Heart right ventricle (tissue), 16 donors: ENCODE measurements around the gene C19orf47. TPM values are rescaled to one million over a fixed set of nuclear protein-coding genes. Genes with fewer than 3 reads are reported as not detected.

ENCODE experiments used
- ATAC-seq, 8 donors: fragments of 200-7000 bp; cut with Tn5 transposase; one replicate each; pipeline ENCODE4 v1.9.1; 2020; ENCODE audit warnings: mild to moderate bottlenecking in 8 of 8, moderate library complexity in 8 of 8, moderate number of reproducible peaks in 1 of 8
- DNase-seq, 2 donors: peaks; one replicate each; pipeline ENCODE4 v3.0.0-alpha.2; 2020
- H3K27ac ChIP-seq, 10 donors: fragments of 200-600 bp; sonication (generic) in 2 of 10; one replicate each; pipeline versions ENCODE4 v1.5.0 to v1.8.0; 2020 to 2022; ENCODE audit warnings: mild to moderate bottlenecking in 3 of 10
- H3K27me3 ChIP-seq, 7 donors: fragments of 200-600 bp; one replicate each; pipeline ENCODE4 v1.8.0; 2021 to 2022; ENCODE audit warnings: mild to moderate bottlenecking in 2 of 7
- H3K36me3 ChIP-seq, 9 donors: fragments of 200-600 bp; sonication (generic) in 1 of 9; one replicate each; pipeline versions ENCODE4 v1.5.0 to v1.8.0; 2020 to 2022; ENCODE audit warnings: mild to moderate bottlenecking in 2 of 9
- H3K4me1 ChIP-seq, 9 donors: fragments of 200-600 bp; sonication (generic) in 1 of 9; one replicate each; pipeline versions ENCODE4 v1.5.0 to v1.8.0; 2020 to 2022; ENCODE audit warnings: mild to moderate bottlenecking in 4 of 9
- H3K4me3 ChIP-seq, 10 donors: fragments of 200-600 bp; sonication (generic) in 2 of 10; one replicate each; pipeline versions ENCODE4 v1.5.0 to v1.8.0; 2020 to 2022; ENCODE audit warnings: mild to moderate bottlenecking in 7 of 10, moderate library complexity in 2 of 10
- H3K9me3 ChIP-seq, 11 donors: fragments of 200-600 bp in 10 of 11; sonication (generic) in 2 of 11; one replicate each; pipeline versions ENCODE4 v1.5.0 to v1.8.0; 2013 to 2022; ENCODE audit warnings: mild to moderate bottlenecking in 2 of 11, control low read depth in 1 of 11, moderate library complexity in 1 of 11
- CTCF ChIP-seq, 9 donors: fragments of 200-600 bp; sonication (generic) in 2 of 9; IDR thresholded peaks; one replicate each; pipeline versions ENCODE4 v1.5.0 to v1.8.0; 2021 to 2022; ENCODE audit warnings: antibody characterized with exemption in 9 of 9, mild to moderate bottlenecking in 5 of 9, moderate library complexity in 1 of 9
- WGBS, 2 donors: extraction: QIAGEN DNeasy Blood & Tissue Kit; methylation state at CpG; one replicate each; pipeline ENCODE4 v1.1.7; 2013; ENCODE audit warnings: inconsistent platforms in 1 of 2; 5-methylcytosine and 5-hydroxymethylcytosine counted together
- intact Hi-C, 10 donors: fragments of 100-400 bp; cut with DNase I; formaldehyde crosslinking; loops; one replicate each; pipeline versions ENCODE4 v1.11.1 to v1.14.2; 2022
- polyA plus RNA-seq, 2 donors: library from polyadenylated mRNA; stranded (reverse); fragments of 200-250 nt; gene quantifications; one replicate each; pipeline ENCODE4 v1.2.3, GENCODE V29; 2013
- total RNA-seq, 10 donors: library from RNA; stranded (reverse); fragmentation: NEBNext Ultra II Directional in 3 of 10; extraction: Animal tissue kit (Norgen Biotek cat#: 25700) in 3 of 10; gene quantifications; one replicate each; pipeline versions ENCODE4 v1.2.1 to v1.2.4, GENCODE V29; 2021 to 2023
- donor health status: Arrhythmogenic right ventricular cardiomyopathy.
- donor health status: ischemic (EF 13 %, LVEDD 7.1; RV severe dilation, severe dysfunction).
- donor health status: healthy with polysubstance abuse.
- donor health status: DM: no; HTN: yes; CAD: no.
- donor health status: DM: no; HTN: no; CAD: no.
- donor health status: ischemic (EF 25% LVEDD 6.9; RV normal size, moderate dysfunction).
- donor health status: ischemic (EF 25% LVEDD 5.7; RV mildly dilated, moderate dysfunction).
- donor health status: healthy.
- donor health status: DM: yes; HTN: yes; CAD: no.
- donor health status: Ischemic cardiomyopathy.
- donor health status: ischemic (EF 35%, LVEDD 5.7; RV mildly dilated, moderate dysfunction).
- donor health status: nonischemic (EF 11% LVEDD 7.7; RV severe dilation, severe dysfunction).
- donor health status: DM: yes; HTN: yes; CAD: no.
- donor health status: PGD.
- donor health status: ischemic (EF 29% LVEDD 5.4; RV normal size, mild dysfunction).
- donor health status: nonischemic (EF 23%, LVEDD 6.1; RV moderate dilation, normal function).

C19orf47 gene
- total and polyA plus RNA-seq, 12 donors: 138 to 347 (median 150) TPM

DNA sequence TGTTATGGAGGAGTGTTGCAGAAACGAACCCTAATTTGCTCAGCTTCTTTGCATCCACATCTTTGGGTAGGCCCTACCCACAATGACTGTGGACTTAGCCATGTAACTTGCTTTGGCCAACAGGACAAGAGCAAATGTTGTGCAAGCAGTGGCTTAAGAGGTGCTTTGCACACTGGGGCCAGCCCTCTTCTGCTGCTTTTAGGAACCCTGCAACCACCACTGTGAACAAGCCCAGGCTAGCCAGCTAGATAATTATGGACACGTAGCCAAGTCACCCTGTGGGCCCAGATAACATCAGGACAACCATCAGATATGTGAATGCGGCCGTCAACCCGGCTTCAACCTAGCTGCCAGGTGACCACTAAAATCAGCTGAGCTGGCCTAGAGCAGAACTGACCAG is 17.1 kb downstream of the C19orf47 start:
- Histone ChIP-seq H3K9me3 (no peaks in the 10 kb centered on the region), H3K4me3 (no peak overlapping the region), H3K4me1 (no peaks in the 10 kb centered on the region), H3K27me3 (no peaks in the 10 kb centered on the region), H3K27ac (no peak overlapping the region), H3K36me3 (peaks cover 0 to 99% (median 67%) of the 10 kb centered on the region in 9 donors)
- 76 to 82% methylated on average over 5 of the region's 5 CpGs for WGBS, 2 donors
- ATAC-seq (no peak), DNase-seq (no peak)
- no peak for TF ChIP-seq CTCF (IDR thresholded peaks at IDR 0.05)
- intact Hi-C loops: no loop called here

DNA sequence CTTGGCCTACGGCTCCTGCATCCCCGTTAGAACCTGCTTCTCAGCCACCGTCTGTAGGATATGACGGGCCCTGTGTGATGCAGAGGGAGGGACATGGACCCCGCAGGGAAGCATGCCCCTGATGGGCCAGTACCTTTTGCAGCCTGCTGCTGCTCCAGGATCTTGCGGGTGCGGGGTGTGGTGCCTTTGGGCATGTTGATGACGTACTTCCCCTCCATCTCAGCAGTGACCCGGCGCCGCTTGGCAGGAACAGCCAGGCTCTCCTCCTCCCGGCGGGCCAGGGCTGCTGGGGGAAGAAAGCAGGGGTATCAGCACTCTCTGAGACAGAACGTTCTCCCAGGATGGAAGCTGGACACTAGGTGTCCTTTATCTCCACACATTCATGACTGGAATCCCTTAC is 22.0 kb downstream of the C19orf47 start:
- no peak for ATAC-seq
- TF ChIP-seq CTCF (IDR thresholded peaks at IDR 0.05): no peak
- Histone ChIP-seq H3K27ac (no peak overlapping the region), H3K4me1 (no peaks in the 10 kb centered on the region), H3K27me3 (no peaks in the 10 kb centered on the region), H3K4me3 (no peak overlapping the region), H3K9me3 (no peaks in the 10 kb centered on the region), H3K36me3 (peaks cover 9 to 100% (median 87%) of the 10 kb centered on the region in 9 donors)
- DNase-seq: no peak
- WGBS, 2 donors: 88 to 93% methylated on average over 14 of the region's 14 CpGs
- intact Hi-C loops: no loop called here

DNA sequence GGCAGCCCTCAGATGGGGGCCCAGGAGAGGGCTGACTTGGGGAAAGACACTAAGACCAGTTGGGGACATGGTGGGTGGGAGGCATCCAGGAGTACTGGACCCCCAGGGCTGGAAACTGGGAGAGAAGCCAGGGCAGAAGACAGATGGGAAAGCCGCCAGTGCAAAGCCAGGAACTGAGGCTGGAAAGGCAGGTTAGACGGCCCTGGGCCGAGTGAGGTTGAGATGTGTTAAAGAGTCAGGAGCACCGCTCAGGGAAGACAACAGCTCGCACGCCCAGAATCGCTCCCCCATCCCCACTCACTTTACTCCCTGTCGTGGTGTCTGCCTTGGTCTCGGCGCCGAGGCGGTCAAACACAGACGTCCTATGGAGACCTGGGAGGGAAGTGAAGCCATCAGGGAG is 24.5 kb downstream of the C19orf47 start:
- DNase-seq: no peak
- WGBS, 2 donors: 89 to 90% methylated on average over 13 of the region's 13 CpGs
- H3K4me3 ChIP-seq: no peak overlapping the region
- H3K27ac ChIP-seq: no peak overlapping the region
- H3K36me3 ChIP-seq: peaks cover 10 to 98% (median 79%) of the 10 kb centered on the region in 9 donors
- H3K4me1 ChIP-seq: peaks cover 0 to 7% (median 0%) of the 10 kb centered on the region in 9 donors
- H3K9me3 ChIP-seq: no peaks in the 10 kb centered on the region
- TF ChIP-seq CTCF (IDR thresholded peaks at IDR 0.05): no peak
- no peaks in the 10 kb centered on the region for H3K27me3 ChIP-seq
- peak in 1 of 8 donors; percentile 15 for ATAC-seq
- intact Hi-C loops: no loop called here

- TF ChIP-seq CTCF (IDR thresholded peaks at IDR 0.05): no peak
- intact Hi-C loops: no loop called here
- H3K27ac ChIP-seq: no peak overlapping the region
- 92 to 93% methylated on average over 15 of the region's 15 CpGs for WGBS, 2 donors
- H3K27me3 ChIP-seq: no peaks in the 10 kb centered on the region
- no peak overlapping the region for H3K4me3 ChIP-seq
- ATAC-seq (peak in 1 of 8 donors; percentile 9), DNase-seq (no peak)
- H3K36me3 ChIP-seq: peaks cover 10 to 98% (median 74%) of the 10 kb centered on the region in 9 donors
- H3K4me1 ChIP-seq: peaks cover 0 to 7% (median 0%) of the 10 kb centered on the region in 9 donors
- no peaks in the 10 kb centered on the region for H3K9me3 ChIP-seq
These were observed 25.1 kb downstream of the C19orf47 start for GRCh38 chr19:40322951-40323615.
